Measurements from ENCODE around the gene TMEM60.

GRCh38 chr7:77752016-77752415 is 46.2 kb downstream of the TMEM60 start:
- TF ChIP-seq MAX (IDR thresholded peaks at IDR 0.05; ENCODE audit: insufficient read depth, insufficient read length) (no peak), POLR2AphosphoS5 (IDR thresholded peaks at IDR 0.05; ENCODE audit: insufficient read depth, low read depth, low read length) (no peak)
